MM.1S (cell line): ENCODE results near the gene C4orf33.

Experiments
- DNase-seq: peaks from one replicate; pipeline ENCODE4 v3.0.0-alpha.2; 2015
- H2AFZ ChIP-seq: fragments of 300-600 bp; sonication (generic); 2 replicates; pipeline ENCODE4 v1.6.0; 2016; ENCODE audit warnings: antibody characterized with exemption, low read length
- H3F3A ChIP-seq: fragments of 300-600 bp; sonication (generic); 2 replicates; pipeline ENCODE4 v1.6.1; 2016; ENCODE audit warnings: mild to moderate bottlenecking, antibody characterized with exemption, low read length, moderate library complexity, mixed read lengths; ENCODE audit not compliant: insufficient read depth
- H3K27ac ChIP-seq: fragments of 300-600 bp; sonication (generic); 2 replicates; pipeline ENCODE4 v1.5.1; 2016; ENCODE audit warnings: mild to moderate bottlenecking, low read length
- H3K27me3 ChIP-seq: fragments of 300-600 bp; sonication (generic); replicated peaks from 2 replicates; pipeline ENCODE4 v1.6.0; 2016; ENCODE audit warnings: low read length; ENCODE audit not compliant: insufficient read depth
- H3K36me3 ChIP-seq: fragments of 300-600 bp; sonication (generic); replicated peaks from 2 replicates; pipeline ENCODE4 v1.6.1; 2016; ENCODE audit warnings: mild to moderate bottlenecking, low read length, mixed read lengths; ENCODE audit not compliant: insufficient read depth
- H3K4me1 ChIP-seq: fragments of 300-600 bp; sonication (generic); 2 replicates; pipeline ENCODE4 v1.6.1; 2016; ENCODE audit warnings: low read length, mixed read lengths
- H3K4me2 ChIP-seq: fragments of 300-600 bp; sonication (generic); 2 replicates; pipeline ENCODE4 v1.6.0; 2016; ENCODE audit warnings: low read depth, low read length
- H3K4me3 ChIP-seq: fragments of 300-600 bp; sonication (generic); 2 replicates; pipeline ENCODE4 v1.5.1; 2016; ENCODE audit warnings: low read length, mixed read lengths
- H3K79me2 ChIP-seq: fragments of 300-600 bp; sonication (generic); 2 replicates; pipeline ENCODE4 v1.6.1; 2016; ENCODE audit warnings: mixed run types, low read length, mixed read lengths
- H3K9ac ChIP-seq: fragments of 300-600 bp; sonication (generic); 2 replicates; pipeline ENCODE4 v1.6.1; 2016; ENCODE audit warnings: low read length, mixed read lengths
- H3K9me2 ChIP-seq: fragments of 300-600 bp; sonication (generic); replicated peaks from 2 replicates; pipeline ENCODE4 v1.6.1; 2016; ENCODE audit warnings: mild to moderate bottlenecking, low read length, mixed read lengths; ENCODE audit not compliant: insufficient read depth
- H3K9me3 ChIP-seq: fragments of 300-600 bp; sonication (generic); replicated peaks from 2 replicates; pipeline ENCODE4 v1.6.1; 2016; ENCODE audit warnings: mild to moderate bottlenecking, low read length, mixed read lengths; ENCODE audit not compliant: insufficient read depth
- H4K20me1 ChIP-seq: fragments of 300-600 bp; sonication (generic); 2 replicates; pipeline ENCODE4 v1.6.1; 2016; ENCODE audit warnings: mild to moderate bottlenecking, low read length, moderate library complexity, mixed read lengths; ENCODE audit not compliant: insufficient read depth
- EZH2 ChIP-seq: fragments of 300-600 bp; sonication (generic); optimal IDR thresholded peaks from 2 replicates; pipeline ENCODE3; 2017; ENCODE audit warnings: low read depth, mild to moderate bottlenecking, antibody characterized with exemption, low read length, mixed read lengths
- EZH2phosphoT487 ChIP-seq: fragments of 300-600 bp; sonication (generic); IDR thresholded peaks from 2 replicates; pipeline ENCODE4 v1.6.1; 2018; ENCODE audit warnings: antibody characterized with exemption, low read length
- TF ChIP-seq, protein P1 (sequence below): fragments of 300-600 bp; sonication (generic); IDR thresholded peaks from 2 replicates; pipeline ENCODE4 v1.5.1; 2016; ENCODE audit warnings: antibody characterized with exemption, low read length, mixed read lengths

The C4orf33 gene

DNA sequence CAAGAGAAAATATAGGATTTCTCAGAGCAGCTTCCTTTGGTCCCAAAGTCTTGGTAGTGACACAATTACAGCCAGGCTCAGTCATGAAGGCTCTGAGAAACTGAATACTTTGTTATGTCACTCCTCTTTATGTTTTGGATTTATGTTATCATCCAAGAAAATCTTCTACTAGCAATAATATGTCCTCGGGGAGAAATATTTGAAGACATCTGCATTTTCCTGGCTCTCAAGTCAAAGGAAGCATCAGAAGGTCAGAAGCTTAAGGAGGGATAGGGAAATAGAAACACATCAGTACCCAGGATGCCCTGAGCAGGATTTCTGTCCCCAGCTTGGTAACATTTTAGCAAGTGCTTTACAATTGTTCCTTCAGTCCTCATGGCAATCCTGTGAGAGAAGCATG is 54.0 kb downstream of the C4orf33 start:
- H3K27me3 ChIP-seq: no peaks in the 10 kb centered on the region
- no peak overlapping the region for H3K4me3 ChIP-seq
- no peak overlapping the region for H3K9ac ChIP-seq
- H3K9me2 ChIP-seq: no peaks in the 10 kb centered on the region
- H3K4me2 ChIP-seq: no peak overlapping the region
- H2AFZ ChIP-seq: no peak overlapping the region
- no peaks in the 10 kb centered on the region for H4K20me1 ChIP-seq
- H3K27ac ChIP-seq: no peak overlapping the region
- DNase-seq: no peak
- no peaks in the 10 kb centered on the region for H3K79me2 ChIP-seq
- TF ChIP-seq, protein P1, sequence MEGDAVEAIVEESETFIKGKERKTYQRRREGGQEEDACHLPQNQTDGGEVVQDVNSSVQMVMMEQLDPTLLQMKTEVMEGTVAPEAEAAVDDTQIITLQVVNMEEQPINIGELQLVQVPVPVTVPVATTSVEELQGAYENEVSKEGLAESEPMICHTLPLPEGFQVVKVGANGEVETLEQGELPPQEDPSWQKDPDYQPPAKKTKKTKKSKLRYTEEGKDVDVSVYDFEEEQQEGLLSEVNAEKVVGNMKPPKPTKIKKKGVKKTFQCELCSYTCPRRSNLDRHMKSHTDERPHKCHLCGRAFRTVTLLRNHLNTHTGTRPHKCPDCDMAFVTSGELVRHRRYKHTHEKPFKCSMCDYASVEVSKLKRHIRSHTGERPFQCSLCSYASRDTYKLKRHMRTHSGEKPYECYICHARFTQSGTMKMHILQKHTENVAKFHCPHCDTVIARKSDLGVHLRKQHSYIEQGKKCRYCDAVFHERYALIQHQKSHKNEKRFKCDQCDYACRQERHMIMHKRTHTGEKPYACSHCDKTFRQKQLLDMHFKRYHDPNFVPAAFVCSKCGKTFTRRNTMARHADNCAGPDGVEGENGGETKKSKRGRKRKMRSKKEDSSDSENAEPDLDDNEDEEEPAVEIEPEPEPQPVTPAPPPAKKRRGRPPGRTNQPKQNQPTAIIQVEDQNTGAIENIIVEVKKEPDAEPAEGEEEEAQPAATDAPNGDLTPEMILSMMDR: no peak
- TF ChIP-seq EZH2 (no peak), EZH2phosphoT487 (no peak)
- H3K9me3 ChIP-seq: no peaks in the 10 kb centered on the region
- H3F3A ChIP-seq: no peaks in the 10 kb centered on the region
- no peaks in the 10 kb centered on the region for H3K4me1 ChIP-seq
- H3K36me3 ChIP-seq: no peaks in the 10 kb centered on the region

DNA sequence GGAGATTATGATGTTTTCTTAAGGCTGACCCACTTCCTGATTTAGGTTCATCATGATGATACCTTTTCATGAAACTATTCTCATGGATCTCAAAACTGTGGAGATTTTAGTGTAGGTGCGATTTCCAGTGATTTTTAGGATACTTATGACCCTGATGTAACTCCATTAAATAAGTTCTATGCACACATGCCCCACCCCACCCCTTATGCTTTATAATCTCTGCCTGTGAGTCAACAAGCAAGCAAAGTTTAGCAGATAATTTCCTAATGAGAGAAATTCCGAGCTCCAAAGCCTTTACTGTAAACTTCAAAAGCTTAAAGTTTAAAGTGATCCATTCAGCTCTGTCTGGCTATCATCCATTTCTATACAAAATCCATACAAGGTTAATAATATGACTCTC is 56.4 kb downstream of the C4orf33 start:
- H3F3A ChIP-seq: no peaks in the 10 kb centered on the region
- H3K27ac ChIP-seq: no peak overlapping the region
- DNase-seq: no peak
- no peaks in the 10 kb centered on the region for H3K9me2 ChIP-seq
- no peak for TF ChIP-seq EZH2phosphoT487
- TF ChIP-seq, protein P1: no peak
- H3K79me2 ChIP-seq: no peaks in the 10 kb centered on the region
- no peak overlapping the region for H2AFZ ChIP-seq
- H3K4me3 ChIP-seq: no peak overlapping the region
- H3K9me3 ChIP-seq: no peaks in the 10 kb centered on the region
- no peaks in the 10 kb centered on the region for H3K27me3 ChIP-seq
- no peaks in the 10 kb centered on the region for H3K4me1 ChIP-seq
- H3K36me3 ChIP-seq: no peaks in the 10 kb centered on the region
- H4K20me1 ChIP-seq: no peaks in the 10 kb centered on the region
- no peak overlapping the region for H3K9ac ChIP-seq
- H3K4me2 ChIP-seq: no peak overlapping the region

DNA sequence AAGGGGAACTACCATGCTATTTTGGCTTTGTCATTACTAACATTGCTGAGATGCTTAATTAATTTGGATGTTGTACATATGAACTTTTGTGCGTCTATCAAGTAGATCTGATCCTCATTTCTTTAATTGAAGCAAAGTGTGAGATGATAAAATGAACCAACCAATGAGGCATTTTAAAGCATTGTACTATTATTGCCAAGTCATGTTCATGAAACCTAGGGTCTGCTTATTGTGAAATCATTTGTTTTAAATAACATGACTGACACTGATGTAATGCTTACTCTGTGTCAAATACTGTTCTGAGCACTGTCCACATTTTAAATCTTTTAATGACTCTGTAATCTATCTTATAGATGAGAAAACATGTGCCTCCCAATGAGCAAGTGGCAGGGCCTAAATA is 57.7 kb downstream of the C4orf33 start:
- no peaks in the 10 kb centered on the region for H3K9me3 ChIP-seq
- no peaks in the 10 kb centered on the region for H3F3A ChIP-seq
- H2AFZ ChIP-seq: no peak overlapping the region
- no peak overlapping the region for H3K4me3 ChIP-seq
- no peak for DNase-seq
- H3K4me1 ChIP-seq: no peaks in the 10 kb centered on the region
- H3K36me3 ChIP-seq: no peaks in the 10 kb centered on the region
- no peak overlapping the region for H3K9ac ChIP-seq
- H4K20me1 ChIP-seq: no peaks in the 10 kb centered on the region
- H3K27me3 ChIP-seq: no peaks in the 10 kb centered on the region
- TF ChIP-seq EZH2: no peak
- no peak for TF ChIP-seq EZH2phosphoT487
- TF ChIP-seq, protein P1: no peak
- H3K4me2 ChIP-seq: no peak overlapping the region
- H3K9me2 ChIP-seq: no peaks in the 10 kb centered on the region
- H3K79me2 ChIP-seq: no peaks in the 10 kb centered on the region
- H3K27ac ChIP-seq: no peak overlapping the region

DNA sequence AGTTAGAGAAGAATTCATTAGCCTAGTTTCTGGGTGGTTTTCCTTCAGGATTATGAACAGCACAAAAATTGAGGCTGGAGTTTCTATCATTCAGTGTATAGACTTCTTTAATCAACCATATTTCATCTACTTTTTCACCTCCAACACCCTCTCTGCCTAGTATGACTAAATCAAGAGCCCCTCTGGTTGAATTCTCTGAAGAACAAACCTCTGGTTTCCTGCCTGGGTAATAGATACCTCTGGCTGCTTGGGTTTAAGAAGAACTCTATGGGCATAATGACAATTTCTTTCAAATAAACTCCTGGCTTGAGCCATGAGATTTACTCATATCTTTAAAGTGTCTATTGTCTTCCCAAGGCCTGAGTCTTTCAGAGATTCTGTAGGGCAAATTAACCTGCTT is 66.5 kb downstream of the C4orf33 start:
- Histone ChIP-seq H3K27me3 (no peaks in the 10 kb centered on the region), H4K20me1 (no peaks in the 10 kb centered on the region), H3K9ac (no peak overlapping the region), H3K4me3 (no peak overlapping the region), H3K9me2 (no peaks in the 10 kb centered on the region), H2AFZ (no peak overlapping the region), H3K79me2 (no peaks in the 10 kb centered on the region), H3F3A (no peaks in the 10 kb centered on the region), H3K36me3 (no peaks in the 10 kb centered on the region), H3K4me2 (no peak overlapping the region), H3K27ac (no peak overlapping the region), H3K4me1 (no peaks in the 10 kb centered on the region), H3K9me3 (no peaks in the 10 kb centered on the region)
- no peak for TF ChIP-seq EZH2
- TF ChIP-seq, protein P1: no peak
- no peak for TF ChIP-seq EZH2phosphoT487
- no peak for DNase-seq
